PFSK-1 (cell line): ENCODE measurements around the gene TIAM2.

Experiments used
- POLR2AphosphoS5 ChIP-seq: IDR thresholded peaks from 2 replicates; pipeline ENCODE4 v1.6.1; 2012; ENCODE audit warnings: low read depth, mild to moderate bottlenecking, control low read depth, low read length, moderate library complexity
- SIN3A ChIP-seq: IDR thresholded peaks from 2 replicates; pipeline ENCODE4 v1.6.1; 2012; ENCODE audit warnings: mild to moderate bottlenecking, low read length, moderate library complexity, borderline replicate concordance; ENCODE audit not compliant: insufficient read depth
- TF ChIP-seq, protein P1 (sequence below), 2 experiments: IDR thresholded peaks; 2 replicates each; pipeline versions ENCODE4 v1.6.1 to v1.8.0; 2011 to 2012; ENCODE audit warnings: low read depth in 2 of 2, low read length in 2 of 2, control low read depth in 1 of 2, inconsistent platforms in 1 of 2, mild to moderate bottlenecking in 1 of 2, moderate library complexity in 1 of 2; ENCODE audit not compliant: insufficient read depth in 1 of 2

DNA sequence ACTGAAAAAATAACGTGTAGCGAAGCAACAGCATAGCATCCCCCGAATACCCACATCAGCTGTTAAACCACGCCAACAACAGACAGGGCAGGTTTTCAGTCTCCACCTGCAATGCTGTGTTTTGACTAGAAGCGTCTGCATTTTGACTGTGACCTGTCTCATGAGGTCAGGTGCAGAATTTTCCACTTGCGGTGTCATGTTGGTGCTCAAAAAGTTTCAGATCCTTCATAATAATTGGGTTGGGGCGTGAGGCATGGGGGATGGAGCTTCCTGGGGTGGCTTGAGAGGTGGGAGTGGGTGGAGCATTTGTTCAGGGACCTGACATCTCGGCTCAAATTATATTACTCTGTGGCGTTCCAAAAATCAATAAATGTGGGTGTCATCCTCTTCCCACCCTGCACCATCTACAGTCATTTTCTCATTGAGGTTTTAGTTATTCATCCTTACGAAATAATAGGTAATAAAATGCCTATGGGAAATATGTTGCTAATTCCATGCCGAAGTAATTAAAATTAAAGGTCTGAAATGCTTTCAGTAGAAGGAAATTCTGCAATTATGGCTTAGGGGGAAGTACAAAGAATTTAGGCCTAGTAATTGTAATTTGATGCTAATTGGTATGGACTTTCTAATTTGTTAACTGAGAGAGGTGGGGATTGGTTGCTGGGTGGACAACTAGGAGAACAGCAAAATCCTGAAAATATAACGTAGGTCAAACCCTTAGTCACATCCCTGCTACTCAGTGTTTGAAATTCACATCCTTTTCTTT, 81.0 kb downstream of the TIAM2 start:
- TF ChIP-seq POLR2AphosphoS5 (no peak), SIN3A (no peak)
- TF ChIP-seq, protein P1, sequence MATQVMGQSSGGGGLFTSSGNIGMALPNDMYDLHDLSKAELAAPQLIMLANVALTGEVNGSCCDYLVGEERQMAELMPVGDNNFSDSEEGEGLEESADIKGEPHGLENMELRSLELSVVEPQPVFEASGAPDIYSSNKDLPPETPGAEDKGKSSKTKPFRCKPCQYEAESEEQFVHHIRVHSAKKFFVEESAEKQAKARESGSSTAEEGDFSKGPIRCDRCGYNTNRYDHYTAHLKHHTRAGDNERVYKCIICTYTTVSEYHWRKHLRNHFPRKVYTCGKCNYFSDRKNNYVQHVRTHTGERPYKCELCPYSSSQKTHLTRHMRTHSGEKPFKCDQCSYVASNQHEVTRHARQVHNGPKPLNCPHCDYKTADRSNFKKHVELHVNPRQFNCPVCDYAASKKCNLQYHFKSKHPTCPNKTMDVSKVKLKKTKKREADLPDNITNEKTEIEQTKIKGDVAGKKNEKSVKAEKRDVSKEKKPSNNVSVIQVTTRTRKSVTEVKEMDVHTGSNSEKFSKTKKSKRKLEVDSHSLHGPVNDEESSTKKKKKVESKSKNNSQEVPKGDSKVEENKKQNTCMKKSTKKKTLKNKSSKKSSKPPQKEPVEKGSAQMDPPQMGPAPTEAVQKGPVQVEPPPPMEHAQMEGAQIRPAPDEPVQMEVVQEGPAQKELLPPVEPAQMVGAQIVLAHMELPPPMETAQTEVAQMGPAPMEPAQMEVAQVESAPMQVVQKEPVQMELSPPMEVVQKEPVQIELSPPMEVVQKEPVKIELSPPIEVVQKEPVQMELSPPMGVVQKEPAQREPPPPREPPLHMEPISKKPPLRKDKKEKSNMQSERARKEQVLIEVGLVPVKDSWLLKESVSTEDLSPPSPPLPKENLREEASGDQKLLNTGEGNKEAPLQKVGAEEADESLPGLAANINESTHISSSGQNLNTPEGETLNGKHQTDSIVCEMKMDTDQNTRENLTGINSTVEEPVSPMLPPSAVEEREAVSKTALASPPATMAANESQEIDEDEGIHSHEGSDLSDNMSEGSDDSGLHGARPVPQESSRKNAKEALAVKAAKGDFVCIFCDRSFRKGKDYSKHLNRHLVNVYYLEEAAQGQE (IDR thresholded peaks at IDR 0.05; ENCODE audit: insufficient read depth in 1 of 2, low read depth in 2 of 2, low read length in 2 of 2) = no peak
